Measurements from ENCODE around the gene COX5A.
"Not testable (repeated sequence)": the region's sequence is repeated elsewhere in the genome, so short reads cannot be mapped to it uniquely, and the experiment has no call there.

The COX5A gene

DNA sequence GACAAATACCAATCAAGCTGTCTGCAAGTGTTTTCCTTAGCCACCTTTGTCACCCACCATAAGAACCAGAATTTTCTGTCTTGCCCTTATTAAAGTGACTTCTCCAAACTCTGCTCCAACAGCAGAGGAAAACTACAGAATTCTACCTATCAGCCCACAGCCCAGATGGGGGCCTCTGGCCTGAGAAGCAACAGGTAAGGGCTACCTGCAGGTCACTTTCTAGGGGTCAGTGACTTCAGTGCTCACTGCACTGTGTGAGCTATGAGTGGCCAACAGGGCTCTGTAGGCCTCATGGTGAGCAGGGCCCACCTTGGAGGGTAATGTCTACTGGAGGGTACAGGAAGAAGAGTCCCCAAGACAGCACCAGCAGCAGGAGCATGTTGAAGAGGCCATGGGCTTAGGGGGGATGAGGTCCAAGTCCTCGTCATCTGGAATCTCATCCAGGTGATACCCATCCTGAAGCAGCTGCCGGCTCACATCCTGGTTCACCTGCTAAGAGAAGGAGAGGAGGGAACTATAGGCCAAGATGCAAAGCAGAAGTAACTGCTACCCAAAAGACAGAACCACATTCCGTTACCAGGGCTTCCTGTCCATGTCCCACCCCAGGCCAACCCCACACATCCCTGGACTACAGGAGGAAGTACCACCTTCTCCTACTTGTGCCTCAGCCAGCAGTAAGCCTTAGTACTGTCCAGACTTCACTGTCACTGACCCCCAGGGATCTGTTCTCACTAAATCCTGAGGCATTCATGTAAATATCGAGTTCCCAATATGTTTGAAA, 35.4 kb downstream of the COX5A start:
- DNase-seq (ENCODE audit: low read depth, low spot score) = no peak

DNA sequence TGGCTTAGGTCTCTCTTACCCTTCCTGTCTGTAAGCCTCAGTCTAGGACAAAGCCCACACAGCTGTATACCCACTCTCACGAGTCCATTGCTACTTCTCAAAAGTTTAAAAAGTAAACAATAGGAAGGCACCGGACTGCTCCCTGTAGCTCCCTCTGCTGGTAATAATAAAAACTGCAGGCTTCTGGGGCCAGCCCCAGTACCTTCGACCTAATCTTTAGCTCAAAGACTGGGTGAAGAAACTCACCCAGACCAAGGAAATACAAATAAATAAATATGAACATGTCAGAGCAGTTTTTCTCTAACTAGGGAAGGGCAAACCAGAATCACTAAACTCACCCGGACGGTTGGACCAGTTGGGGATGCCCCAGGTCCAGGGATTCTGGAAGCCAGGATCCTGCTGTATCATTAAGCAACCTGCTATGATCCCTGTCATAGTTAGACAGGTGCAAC, 36.2 kb downstream of the COX5A start:
- peak; percentile 73 for DNase-seq (ENCODE audit: low read depth, low spot score)

DNA sequence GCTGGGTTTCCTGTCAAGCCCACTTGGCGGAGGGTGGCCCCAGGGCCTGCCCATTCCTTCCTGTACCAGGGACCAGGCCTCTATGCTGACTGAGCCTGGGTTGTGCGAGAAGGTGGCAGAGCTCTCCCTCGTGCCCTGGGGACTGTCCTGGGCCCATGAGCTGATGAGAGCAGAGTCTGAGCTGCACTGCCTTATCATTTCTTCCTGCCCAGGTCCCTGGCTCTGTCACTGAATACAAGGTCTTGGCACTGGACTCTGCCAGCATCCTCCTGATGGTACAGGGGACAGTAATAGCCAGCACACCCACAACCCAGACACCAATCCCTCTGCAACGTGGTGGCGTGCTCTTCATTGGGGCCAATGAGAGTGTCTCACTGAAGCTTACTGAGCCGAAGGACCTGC, 40.6 kb downstream of the COX5A start:
- DNase-seq (ENCODE audit: low read depth, low spot score) = no peak

DNA sequence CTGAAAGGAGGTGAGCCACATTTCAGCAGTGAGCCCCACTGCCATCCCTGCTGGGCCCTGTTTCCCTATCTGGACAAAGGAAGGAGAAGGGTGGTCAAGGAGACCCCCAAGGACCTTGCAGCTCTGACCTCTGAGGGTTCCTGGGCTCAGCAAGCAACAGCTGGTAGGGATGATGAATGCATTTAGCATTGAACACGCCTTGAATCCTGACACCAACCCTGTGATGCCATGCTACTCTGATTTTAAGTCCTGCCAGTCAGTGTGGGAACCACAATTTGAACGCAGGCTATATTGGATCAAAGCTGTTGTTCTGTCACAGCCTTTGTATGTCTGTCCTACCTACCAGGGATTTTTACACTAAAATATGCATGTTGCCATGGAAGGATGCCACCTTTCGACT, 41.6 kb downstream of the COX5A start:
- no peak for DNase-seq (ENCODE audit: low read depth, low spot score)

DNA sequence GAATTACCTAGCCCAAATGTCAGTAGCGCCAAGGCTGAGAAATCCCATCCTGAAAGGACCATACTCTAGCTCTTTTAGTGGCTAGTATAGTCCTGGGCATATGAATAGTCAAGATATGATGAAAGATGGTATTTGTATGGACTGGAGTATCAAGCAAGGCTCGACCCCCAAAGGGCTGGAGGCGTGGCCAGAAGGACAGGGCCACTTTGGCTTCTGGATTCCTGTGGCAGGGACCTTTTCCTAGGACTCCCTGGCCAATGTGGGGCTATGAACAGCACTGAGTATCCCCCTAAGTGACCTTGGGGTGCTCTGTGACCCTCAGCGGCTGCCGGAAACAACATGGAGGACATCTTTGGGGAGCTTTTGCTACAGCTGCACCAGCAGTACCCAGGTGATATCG, 42.0 kb downstream of the COX5A start:
- no peak for DNase-seq (ENCODE audit: low read depth, low spot score)

DNA sequence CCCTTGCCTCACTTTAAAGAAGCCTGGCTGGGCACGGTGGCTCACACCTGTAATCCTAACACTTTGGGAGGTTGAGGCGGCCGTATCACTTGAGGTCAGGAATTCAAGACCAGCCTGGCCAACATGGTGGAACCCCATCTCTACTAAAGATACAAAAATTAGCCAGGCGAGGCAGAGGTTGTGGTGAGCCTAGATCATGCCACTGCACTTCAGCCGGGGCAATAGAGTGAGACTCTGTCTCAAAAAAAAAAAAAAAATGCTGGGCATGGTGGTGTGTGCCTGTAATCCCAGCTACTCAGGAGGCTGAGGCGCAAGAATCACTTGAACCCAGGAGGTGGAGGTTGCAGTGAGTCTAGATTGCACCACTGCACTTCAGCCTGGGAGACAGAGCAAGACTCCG, 43.5 kb downstream of the COX5A start:
- DNase-seq (ENCODE audit: low read depth, low spot score) = not testable (repeated sequence)

DNA sequence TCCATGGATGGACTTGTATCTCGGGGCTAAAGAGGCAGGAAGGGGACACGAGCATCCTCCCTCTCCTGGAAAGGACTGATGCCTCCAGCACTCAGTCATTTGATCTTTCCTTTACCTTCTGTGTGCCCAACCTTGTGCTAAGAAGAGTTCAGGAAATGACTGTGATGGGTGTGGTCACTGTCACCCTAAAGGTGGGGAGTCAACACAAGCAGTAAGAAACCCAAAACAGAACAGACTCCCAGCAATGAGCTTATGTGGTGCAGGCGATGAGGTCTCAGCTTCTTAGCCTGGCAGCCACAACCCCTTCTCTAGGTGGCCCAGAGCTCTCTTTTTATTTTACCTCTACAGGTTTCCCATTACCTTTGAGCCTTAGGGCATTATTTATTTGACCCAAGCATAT, 44.2 kb downstream of the COX5A start:
- no peak for DNase-seq (ENCODE audit: low read depth, low spot score)

DNA sequence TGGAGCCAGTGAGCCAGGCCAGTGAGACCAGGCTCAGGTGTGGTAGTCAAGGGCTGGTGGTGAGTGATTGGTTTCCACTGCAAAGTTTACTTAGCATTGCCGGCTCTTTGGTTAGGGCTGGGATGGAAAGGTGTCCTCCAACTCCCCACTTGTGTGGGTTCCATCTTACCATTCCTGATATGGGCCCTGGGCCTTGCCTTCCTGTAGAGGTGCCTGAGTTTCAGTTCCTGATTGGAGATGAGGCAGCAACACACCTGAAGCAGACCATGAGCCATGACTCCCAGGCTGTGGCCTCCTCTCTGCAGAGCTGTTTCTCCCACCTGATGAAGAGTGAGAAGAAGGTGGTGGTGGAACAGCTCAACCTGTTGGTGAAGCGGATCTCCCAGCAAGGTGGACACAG, 44.9 kb downstream of the COX5A start:
- DNase-seq (ENCODE audit: low read depth, low spot score) = no peak

DNA sequence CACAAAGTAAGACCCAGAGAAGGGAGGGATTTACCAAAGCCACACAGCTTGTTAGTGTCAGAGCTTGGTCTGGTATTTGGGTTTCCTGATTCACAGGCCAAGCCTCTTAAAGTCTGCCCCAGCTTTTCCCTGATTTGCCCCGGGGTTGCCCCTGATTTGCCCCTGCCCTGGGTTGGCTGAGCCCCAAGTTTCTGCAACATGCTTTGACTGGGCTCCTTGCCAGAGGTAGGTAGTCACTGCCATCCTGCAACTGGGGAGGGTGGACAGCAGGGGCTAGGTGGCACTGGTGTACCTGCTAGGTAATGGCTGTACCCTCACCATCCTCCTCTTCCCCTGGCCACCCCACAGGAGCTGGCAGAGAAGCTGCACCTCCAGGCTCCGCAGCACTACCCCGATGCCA, 45.6 kb downstream of the COX5A start:
- no peak for DNase-seq (ENCODE audit: low read depth, low spot score)

DNA sequence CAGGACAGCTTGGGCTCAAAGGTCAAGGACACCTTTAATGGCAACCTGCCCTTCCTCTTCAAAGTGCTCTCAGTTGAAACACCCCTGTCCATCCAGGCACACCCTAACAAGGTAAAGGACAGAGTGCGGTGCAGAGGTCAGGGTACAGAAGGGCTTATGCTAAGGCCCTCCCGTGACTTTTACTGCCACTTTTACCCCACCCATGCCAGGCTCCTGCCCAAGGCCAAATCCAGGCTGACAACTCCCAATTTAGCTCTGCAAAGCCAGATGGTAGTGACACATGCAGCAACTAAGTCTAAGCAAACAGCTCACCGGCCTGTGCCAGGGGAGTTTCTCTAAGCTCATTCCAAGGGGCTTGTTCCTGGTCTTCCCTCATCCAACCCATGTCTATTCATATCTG, 46.4 kb downstream of the COX5A start:
- no peak for DNase-seq (ENCODE audit: low read depth, low spot score)

DNA sequence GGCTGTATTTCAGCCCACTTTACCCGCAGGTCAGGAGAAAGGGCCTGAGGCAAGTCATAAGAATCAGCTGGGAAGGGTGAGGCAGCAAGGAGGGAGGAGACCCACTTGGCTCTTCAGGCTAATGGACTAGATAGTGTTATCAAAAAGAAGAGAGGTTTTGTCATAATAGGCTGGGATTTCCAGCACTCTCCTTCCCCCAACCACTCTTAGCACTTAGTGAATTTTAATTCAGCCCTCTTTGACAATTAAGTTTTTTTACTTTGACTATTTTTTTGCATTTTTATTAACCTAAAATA, 47.3 kb downstream of the COX5A start:
- no peak for DNase-seq (ENCODE audit: low read depth, low spot score)

DNA sequence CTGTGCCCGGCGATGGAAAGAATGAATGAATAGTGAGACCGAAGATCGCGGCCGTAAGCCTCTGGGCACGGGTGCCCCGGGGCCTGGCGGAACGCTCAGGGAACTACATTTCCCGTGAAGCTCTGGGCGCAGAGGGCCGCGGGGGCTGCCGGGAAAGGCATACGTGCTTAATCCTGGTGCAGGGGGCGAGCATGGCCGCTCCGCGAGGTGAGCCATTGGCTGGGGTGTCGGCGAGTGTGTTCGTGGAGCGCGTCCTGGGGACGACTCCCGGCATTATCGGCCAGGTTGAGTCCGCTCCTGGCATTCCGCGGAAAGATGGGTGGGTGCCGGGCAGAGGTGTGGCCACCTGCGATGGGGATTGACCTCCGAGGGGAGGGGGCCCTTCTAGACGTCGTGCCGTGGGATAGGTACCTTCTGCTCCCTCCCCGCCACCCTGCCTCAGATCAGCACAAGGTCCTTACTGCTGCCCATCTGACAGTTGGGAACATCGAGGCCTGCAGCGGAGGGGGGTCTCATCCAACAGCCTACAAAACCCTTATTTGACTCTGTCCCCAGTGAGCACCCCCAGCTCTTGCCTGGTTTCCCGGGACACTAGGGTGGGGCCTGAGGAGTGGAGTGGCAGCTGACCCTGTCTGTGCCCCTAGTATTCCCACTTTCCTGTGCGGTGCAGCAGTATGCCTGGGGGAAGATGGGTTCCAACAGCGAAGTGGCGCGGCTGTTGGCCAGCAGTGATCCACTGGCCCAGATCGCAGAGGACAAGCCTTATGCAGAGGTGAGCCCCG, 47.8 kb downstream of the COX5A start, which contains the start of gene MPI:
MPI (plus strand) TSS at position 160 of the 782 bp plus-strand sequence; CDS start at position 192, 32 bp downstream.
- peak; percentile 87 for DNase-seq (ENCODE audit: low read depth, low spot score)

DNA sequence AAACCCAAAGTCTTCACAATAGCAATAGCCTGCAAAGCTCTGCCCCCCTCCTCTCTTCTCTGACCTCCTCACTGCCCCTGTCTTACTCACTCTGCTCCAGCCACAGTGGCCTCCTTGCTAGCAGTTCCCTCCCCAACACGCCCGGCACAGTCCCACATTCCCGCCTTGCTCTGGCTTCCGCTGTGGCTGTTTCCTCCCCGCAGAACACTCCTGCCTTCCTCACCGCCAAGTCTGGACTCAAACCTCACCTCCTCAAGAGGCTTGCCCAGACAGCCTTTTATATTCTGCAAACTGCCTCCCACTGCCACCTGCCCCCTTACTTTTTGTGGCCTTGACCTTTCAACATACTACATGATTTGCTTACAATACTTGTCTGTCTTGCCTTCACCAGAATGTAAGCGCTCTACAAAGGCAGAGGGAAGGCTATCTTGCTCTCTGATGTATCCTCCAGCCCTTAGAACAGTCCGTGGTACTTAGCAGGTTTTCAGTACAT, 48.4 kb downstream of the COX5A start:
- peak; percentile 66 for DNase-seq (ENCODE audit: low read depth, low spot score)

DNA sequence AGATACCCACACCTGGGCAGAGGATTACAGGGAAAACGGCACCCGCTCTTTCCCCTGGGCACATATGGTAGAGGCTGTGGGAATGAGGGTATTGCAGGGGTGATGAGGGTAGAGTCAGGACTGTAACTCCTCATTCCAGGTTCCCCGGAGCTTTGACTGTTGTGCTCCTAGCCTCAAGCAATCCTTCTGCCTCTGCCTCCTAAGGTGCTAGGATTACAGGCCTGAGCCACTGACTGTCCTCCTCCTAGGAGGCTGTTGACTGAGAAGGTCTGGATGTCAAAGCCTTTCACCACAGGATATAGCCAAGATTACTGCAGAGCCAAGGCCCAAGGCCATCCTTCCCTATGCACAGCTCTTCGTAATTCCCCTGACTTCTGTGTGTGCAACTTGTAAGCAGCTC, 49.2 kb downstream of the COX5A start:
- peak; percentile 50 for DNase-seq (ENCODE audit: low read depth, low spot score)

DNA sequence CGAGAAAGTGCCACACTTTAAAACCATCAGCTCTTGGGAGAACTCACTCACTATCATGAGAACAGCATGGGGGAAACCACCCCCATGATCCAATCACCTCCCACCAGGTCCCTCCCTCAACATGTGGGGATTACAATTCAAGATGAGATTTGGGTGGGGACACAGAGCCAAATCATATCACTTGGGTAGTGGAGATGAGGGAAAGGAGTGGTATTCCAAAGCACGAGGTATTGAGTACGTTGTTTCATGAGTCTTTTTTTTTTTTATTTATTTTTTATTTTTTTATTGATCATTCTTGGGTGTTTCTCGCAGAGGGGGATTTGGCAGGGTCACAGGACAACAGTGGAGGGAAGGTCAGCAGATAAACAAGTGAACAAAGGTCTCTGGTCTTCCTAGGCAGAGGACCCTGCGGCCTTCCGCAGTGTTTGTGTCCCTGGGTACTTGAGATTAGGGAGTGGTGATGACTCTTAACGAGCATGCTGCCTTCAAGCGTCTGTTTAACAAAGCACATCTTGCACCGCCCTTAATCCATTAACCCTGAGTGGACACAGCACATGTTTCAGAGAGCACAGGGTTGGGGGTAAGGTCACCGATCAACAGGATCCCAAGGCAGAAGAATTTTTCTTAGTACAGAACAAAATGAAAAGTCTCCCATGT, 50.2 kb downstream of the COX5A start:
- not testable (repeated sequence) for DNase-seq (ENCODE audit: low read depth, low spot score)

DNA sequence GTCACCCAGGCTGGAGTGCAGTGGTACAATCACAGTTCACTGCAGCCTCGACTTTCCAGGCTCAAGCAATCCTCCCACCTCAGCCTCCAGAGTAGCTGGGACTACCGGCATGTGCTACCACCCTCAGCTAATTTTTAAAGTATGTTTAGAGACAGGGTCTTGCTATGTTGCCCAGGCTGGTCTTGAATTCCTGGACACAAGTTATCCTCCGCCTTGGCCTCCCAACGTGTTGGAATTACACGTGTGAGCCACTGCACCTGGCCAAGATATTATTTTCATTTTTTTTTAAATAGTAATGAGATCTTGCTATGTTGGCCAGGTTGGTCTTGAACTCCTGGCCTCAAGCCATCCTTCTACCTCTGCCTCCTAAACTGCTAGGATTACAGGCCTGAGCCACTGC, 52.4 kb downstream of the COX5A start:
- DNase-seq (ENCODE audit: low read depth, low spot score) = no peak

DNA sequence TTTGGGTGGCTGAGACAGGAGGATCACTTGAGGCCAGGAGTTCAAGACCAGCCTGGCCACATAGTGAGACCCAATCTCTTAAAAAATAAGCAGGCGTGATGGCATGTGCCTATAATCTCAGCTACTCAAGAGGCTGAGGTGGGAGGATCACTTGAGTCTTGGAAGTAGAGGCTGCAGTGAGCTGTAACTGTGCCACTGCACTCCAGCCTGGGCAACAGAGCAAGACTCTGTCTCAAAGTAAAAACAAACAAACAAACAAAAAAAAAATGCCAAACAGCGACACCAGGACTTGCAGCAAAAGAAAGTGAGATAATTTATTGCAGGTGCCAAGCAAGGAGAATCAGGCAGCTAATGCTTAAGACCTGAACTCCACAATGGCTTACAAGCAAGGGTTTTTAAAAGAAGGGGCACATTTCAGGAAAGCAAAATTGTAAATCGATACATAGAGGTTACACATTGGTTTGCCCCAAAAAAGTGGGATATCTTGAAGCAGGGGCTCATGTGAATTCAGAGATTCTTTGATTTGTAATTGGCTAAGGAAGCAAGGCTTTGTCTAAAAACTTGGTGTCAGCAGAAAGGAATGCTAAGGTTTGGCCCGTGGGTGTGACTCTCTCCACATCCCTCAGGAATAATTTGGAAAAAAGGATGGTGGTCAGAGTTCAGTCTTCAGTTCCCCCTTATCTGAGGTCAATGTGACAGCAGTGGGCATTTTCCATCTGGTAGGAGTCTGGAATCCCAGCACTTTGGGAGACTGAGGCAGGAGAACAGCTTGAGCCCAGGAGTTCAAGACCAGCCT, 53.2 kb downstream of the COX5A start:
- DNase-seq (ENCODE audit: low read depth, low spot score) = no peak

DNA sequence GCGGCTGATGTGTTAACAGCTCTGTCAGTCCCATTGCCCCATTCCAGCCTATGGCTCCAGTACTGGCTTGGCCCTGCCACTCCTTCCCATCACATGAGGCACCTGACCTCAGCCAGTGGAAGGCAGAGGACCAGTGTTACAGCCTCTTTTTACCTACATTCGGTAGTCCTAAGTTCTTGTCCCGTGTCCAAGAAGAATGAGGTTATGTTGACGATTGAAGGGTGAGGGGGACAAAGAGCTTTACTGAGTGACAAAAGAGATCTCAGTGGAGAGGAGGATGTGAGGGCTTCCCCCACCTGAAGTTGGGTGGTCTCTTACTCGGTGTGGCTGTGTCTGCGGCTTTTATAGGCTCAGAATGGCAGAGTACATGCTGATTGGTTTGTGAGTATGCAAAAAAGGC, 55.3 kb downstream of the COX5A start:
- DNase-seq (ENCODE audit: low read depth, low spot score) = no peak

DNA sequence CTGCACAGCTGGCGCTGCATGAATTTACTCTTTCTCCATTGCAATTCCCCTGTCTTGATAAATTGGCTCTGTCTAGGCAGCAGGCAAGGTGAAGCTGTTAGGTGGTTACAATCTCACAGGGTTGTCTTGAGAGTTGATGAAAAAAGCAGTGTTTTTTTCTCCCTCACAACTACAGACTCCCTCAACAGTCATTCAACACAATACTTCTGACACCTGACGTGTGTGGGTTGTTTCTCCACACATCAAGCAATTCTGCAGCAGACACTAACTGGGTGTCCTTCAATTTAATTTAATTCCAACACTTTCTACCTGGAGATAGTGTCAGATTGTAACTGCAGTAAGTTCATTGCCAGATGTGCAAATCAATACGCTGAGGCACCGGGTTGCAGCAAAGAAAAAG, 59.6 kb downstream of the COX5A start:
- DNase-seq (ENCODE audit: low read depth, low spot score) = no peak

DNA sequence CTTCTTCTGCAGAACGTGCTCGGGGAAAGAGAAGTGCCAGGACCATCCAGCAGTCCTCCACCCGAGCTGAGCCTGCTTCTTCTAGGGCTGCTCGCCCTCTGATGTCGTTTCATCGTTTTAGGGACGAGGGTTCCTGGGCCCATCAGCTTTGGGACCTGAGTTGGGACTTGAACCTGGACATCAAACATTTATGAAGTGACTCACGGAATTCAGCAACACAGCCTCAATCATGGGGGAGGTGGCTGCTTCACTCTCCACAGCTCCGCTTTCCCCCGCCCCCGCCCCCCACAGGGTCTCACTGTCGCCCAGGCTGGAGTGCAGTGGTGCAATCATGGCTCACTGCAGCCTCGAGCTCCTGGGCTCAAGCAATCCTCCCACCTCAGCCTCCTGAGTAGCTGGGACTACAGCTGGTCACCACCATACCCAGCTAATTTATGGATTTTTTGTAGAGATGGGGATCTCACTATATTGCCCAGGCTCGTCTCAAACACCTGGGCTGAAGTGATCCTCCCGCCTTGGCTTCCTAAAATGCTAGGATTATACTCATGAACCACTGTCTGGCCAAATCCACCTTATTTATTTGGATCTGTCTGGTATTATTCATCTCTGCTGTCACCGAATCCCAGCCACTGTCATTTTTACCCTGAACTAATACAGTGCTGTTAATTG, 64.0 kb downstream of the COX5A start:
- DNase-seq (ENCODE audit: low read depth, low spot score) = peak; percentile 71

All from ELF-1 (cell line).